Measurements from ENCODE around the gene KCNQ2.
"Not testable (repeated sequence)": the region's sequence is repeated elsewhere in the genome, so short reads cannot be mapped to it uniquely, and the experiment has no call there.

KCNQ2 gene

GRCh38 chr20:63471981-63472831 lies at the start of gene KCNQ2:
TSS of gene KCNQ2 (minus strand) at chr20:63472655. CDS start at chr20:63472463, 192 bp downstream.
- no peak for DNase-seq (ENCODE audit: low spot score)

DNA sequence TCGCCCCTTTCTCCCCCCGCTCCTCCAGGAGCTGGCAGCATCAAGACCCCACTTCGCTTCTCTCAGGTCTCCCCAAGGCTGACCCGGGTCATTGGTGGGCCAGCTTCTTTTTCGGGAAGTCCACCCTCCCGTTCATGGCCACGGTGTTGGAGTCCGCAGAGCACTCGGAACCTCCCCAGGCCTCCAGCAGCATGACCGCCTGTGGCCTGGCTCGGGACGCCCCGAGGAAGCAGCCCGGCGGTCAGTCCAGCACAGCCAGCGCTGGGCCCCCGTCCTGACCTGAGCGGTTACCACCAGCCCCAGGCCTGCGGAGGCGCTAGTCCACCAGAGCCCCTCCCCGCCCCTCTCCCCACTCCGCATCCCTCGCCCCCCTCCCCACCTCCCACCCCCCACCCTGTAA lies 49.1 kb upstream of the KCNQ2 start:
- DNase-seq (ENCODE audit: low spot score): no peak

DNA sequence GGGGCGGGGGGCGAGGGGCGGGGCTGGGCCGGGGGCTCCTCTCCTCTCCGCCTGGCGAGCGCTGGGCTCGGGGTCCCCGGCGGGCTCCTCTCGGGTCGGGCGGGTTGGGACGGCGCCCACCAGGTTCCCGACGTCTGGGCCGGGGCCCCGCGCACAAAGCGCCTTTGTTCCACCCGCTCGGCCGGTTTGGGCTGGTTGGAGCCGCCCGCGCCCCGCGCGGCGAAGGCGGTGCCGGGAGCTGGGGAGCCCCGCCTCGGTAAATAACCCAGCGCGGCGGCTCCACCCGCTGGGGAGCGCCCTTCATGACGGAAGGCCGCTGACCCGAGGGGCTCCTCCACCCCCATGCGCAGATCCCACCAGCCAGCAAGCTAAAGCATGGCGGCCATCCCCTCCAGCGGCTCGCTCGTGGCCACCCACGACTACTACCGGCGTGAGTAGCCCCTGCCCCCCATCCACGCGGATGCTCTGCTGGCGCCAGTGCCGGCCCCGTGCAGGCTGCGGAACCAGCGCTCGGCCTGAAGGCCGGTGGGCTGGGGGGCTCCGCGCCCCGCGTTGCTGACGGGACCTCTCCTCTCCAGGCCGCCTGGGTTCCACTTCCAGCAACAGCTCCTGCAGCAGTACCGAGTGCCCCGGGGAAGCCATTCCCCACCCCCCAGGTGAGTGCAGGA lies 48.6 kb upstream of the KCNQ2 start:
- peak; percentile 91 for DNase-seq (ENCODE audit: low spot score)

DNA sequence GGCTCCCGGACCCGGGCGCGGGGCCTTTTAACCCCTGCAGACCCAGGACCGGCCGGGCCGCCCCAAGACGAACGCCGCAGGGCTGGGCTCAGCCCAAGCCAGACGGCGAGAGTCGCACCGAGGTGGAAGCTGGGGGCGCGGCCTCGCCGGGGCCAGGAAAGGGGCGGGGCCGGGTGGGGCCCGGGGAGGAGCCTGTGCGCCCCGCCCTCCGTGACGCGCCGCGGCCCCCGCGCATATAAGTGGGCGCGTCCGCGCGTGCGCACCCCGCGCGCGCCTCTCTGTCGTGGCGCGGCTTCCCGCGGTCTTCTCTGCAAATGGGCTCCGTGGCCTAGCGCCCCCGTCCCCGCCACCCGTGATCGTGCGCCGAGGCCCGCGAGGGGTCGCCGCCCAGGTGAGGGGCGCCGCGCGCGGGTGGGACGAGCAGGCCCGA lies 48.1 kb upstream of the KCNQ2 start, which contains the start of gene PPDPF:
Gene PPDPF (plus strand): TSS at position 262 of the 430 bp plus-strand sequence. CDS start 544 bp downstream, outside the sequence.
- peak; percentile 100 for DNase-seq (ENCODE audit: low spot score)

GRCh38 chr20:63519668-63520503 lies 47.4 kb upstream of the KCNQ2 start:
- DNase-seq (ENCODE audit: low spot score): peak; percentile 87

GRCh38 chr20:63518946-63519667 lies 46.7 kb upstream of the KCNQ2 start:
- no peak for DNase-seq (ENCODE audit: low spot score)

- no peak for DNase-seq (ENCODE audit: low spot score)
These were observed 46.0 kb upstream of the KCNQ2 start for GRCh38 chr20:63518351-63518861.

DNA sequence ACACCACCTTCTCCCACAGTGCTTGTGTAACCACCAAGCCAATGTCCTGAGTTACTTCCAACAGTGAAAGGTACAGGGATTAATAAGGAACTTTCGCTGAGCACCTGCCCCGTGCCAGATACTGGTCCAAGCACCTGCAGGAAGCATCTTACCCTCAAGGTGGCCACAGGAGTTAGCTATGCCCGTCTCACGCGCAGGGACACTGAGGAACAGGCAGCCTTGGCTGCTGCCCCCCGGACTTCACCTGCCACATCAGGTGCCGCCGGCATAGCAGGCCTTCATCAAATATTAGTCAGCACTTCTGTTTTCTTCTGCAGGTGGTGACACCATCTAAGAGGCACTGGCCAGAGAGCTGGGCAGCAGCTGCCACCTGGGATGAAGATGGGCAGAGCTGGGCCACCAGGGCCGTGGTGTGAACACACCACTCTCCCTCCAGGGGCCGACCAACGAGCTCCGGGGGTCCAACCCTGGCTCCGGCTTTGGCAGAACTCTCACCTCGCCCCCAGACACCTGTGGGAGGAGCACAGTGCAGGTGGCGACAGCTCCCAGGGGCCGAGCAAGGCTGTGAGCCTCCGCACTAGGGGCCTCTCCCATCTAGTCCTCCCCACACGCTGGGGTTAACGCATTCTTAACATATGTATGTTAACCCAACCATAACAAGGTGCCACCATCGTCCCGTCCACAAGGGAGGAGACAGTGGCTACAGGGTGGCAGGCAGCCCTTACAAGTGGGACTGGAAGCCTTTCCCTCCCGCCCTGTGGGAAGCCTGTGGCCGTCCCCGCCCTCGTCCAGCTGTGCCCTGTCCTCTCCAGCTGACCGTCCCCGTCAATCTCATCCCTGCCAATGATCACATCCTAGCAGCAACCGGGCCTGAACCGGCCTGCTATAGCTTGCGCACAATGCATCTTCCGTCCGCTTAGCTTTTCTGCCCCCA lies 45.2 kb upstream of the KCNQ2 start:
- DNase-seq (ENCODE audit: low spot score): no peak

- DNase-seq (ENCODE audit: low spot score): not testable (repeated sequence)
These were observed 42.1 kb upstream of the KCNQ2 start for GRCh38 chr20:63514520-63514919.

DNA sequence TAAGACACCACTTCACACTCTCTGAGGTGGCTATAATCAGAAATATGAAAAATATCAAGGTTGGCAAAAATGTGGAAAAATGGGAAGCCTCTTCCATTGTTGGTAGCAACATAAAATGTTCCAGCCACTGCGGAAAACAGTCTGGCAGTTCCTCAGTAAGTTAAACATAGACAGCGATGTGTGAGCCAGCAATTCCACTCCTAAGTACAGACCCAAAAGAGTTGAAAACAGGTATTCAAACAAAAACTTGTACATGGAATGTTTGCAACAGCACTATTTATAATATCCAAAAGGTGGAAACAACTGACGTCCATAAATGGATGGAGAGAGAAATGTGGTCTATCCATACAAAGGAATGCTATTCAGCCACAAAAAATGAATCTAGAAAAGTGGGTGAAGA lies 40.8 kb upstream of the KCNQ2 start:
- DNase-seq (ENCODE audit: low spot score): no peak

DNA sequence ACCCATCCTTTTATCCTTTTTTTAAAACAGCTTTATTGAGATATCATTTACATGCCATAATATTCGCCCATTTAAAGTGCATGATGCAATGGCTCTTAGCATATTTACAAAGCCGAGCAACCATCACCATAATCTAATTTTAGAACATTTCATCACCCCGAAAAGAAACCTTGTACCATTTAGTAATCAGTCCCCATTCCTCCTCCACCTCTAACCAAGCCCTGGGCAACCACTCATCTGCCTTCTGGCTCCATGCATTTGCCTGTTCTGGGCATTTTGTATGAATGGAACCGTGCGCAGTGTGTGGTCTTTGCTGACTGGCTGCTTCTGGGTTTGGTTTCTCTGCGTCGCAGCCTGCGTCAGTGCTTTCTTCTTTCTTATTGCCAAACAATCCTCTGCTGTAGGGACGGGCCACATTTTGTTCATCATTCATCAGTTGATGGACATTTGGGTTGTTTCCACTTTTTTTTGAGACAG lies 36.7 kb upstream of the KCNQ2 start:
- DNase-seq (ENCODE audit: low spot score): no peak

DNA sequence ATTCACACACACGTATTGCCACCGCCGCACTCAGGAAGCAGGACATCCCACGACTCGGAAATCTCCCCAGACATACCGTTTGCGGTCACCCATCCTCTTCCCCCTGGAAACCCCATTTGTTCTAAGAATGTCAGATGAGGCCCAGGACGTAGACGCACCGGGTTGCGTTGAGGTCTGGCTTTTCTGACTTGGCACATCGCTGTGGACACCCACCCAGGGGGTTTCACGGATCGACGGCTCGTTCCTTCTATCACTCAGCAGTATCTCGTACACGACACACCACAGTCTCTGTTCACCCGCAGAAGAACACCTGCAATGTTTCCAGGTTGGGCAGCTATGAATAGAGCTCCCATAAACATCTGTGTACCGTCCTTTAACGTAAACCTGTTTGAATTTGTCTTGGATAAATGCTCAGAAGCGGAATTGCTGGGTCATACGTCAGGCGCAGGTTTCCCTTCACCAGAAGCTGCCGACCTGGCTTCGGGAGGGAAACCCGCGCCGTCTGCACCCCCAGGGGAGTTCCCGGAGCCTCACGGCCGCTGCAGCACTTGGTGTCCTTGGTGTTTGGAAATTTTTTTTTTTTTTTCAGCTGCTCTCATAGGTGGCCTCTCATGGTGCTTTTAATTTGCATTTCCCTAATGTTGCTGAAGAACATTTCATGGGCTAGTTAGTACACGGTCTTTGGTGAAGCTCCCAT lies 35.8 kb upstream of the KCNQ2 start:
- DNase-seq (ENCODE audit: low spot score): no peak

GRCh38 chr20:63507083-63507743 lies 34.8 kb upstream of the KCNQ2 start:
- no peak for DNase-seq (ENCODE audit: low spot score)

GRCh38 chr20:63505723-63506122 lies 33.3 kb upstream of the KCNQ2 start:
- no peak for DNase-seq (ENCODE audit: low spot score)

DNA sequence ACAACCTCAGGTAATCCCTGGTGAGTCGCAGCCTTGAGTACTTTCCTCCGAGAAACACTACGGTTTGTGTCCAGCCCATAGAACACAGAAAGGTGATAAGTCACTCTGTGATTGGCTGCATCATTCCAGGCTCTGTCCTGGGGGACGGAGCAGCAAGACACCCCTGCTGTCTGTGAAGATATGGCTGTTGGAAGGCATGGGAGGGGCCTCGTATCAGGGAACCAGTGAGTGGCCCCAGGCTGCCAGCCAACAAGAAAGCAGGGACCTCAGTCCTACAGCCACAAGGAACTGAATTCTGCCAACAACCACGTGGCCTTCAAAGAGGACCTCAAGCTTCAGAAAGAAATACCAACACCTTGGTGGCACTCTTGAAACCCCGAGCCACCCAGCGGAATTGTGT lies 32.8 kb upstream of the KCNQ2 start:
- no peak for DNase-seq (ENCODE audit: low spot score)

GRCh38 chr20:63504642-63505041 lies 32.2 kb upstream of the KCNQ2 start:
- DNase-seq (ENCODE audit: low spot score): no peak

DNA sequence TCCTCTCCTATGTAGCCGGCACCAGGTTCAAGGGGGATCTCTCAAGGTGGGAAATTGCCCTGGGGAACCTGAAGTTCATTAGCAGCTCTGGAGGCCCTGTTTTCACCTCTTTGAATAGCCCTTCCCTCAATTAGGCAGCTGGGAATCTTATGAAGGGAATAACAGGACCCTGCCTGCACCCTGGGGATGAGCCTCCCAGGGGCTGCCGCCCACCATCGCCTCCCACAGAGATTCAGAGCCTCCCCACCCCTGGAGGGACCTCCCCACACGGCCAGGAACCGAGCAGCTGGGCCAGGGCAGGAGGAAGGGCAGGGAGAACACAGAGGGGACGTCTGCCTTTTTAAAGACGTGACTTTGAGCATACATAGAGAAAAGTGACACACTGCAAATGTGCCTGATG lies 31.1 kb upstream of the KCNQ2 start:
- DNase-seq (ENCODE audit: low spot score): no peak

DNA sequence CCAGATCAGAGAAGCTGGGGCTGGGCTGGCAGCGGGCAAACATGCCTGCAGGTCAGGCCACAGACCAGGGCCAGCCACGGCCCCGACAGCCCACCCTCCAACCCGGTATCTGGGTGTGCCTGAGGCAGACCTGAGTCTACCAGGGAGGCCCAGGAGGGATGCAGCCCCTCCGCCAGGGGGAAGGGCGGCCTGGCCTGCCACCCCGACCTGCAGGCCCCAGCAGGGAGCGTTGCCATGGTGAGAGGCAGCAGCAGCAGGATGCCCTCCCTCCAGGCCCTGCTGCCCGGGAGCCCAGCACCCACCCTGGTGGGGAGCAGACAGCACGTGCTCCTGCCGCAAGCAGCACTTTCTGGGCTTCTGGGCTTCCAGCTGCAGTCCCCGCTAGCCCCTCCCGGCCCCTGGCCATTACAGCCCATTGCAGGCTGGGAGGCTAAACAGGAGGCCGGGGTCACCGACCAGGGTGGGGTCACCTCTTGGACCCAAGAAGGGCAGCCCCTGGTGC lies 30.3 kb upstream of the KCNQ2 start:
- DNase-seq (ENCODE audit: low spot score): no peak
